Measurements from ENCODE around the gene GP1BA.

Gene GP1BA

DNA sequence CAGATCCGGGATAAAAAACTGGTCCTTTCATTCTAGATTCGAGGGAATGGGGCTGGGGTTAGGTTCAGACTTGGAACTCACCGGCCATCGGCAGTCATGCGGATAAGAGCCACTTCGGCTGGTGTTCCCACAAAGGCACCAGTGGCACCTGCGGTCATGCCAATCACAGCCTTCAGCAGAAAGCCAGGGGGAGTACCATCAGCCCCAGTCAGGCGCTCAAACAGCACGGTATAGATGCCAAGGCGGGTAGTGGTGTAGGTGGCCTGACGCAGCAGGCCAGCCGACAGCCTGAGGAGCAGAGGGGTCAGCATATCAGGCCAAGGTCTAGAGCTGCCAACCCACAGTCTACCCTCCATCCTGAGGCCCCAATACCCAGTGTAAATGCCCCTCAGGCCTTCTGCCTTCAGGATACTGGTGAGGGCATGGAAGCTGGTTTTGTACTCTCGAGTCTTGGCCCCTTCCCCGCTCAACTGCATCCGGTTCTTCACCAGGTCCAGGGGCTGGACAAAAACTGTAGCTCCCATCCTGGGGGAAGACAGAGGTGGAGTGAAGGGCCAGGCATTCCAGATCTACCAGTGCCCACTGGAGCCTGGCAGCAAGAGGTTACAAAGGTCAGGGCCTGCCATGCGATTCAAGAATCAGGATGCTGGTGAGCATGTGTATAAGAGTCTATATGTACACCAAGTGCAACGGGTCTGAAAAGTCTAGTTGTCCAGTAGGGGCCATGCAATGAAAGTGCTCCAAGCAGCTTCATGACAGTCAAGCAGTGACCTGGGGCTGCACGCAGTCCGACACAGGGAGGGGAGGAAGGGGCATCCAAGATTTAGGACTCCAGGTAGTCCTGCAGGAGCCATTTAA lies 6.8 kb downstream of the GP1BA start:
- no peak for DNase-seq (ENCODE audit: low read depth, low spot score)

- DNase-seq (ENCODE audit: low read depth, low spot score) = no peak
Measured at GRCh38 chr17:4939546-4939795, 7.4 kb downstream of the GP1BA start.

DNA sequence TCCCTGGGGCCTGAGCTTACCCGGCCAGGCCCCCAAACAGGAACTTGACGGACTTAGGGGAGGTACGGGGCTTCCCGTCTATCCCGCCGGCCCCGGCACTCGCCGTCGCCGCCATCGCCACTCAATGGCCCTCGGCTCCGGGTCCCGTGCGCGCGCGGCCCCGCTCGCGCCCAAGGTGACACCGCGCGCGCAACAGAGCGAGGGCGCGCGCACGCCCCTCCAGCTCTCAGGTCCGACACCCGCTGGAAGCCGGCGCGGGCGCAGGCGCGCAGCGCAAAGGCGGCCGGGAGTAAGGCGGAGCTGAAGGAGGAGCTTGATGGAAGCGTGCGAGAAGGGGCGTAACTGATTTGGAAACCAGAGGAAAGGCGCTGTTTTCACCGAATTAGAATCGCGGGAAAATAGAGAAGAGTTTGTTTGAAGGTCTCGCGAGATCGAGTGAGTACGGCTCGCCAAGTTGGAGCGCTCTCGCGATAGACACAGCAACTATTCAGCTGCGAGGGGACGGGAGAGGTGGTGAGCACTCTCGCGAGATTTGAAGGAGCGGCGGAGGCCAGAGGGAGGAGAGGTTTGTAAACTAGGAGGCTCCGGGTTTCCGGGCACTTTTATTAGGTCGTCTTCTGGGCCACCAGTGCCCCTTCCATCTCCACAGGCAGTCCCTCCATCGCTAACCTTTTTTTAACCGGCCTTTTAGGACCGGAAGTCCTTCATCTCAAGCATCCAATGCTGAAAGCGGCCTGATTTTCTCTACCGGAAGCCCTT lies 7.9 kb downstream of the GP1BA start, which contains the start of the genes RNF167 and SLC25A11:
Gene RNF167, plus strand, starts transcription at position 473 of the 759 bp plus-strand sequence. CDS start 642 bp downstream, outside the sequence.
Gene SLC25A11, minus strand, starts transcription at position 251 of the 759 bp plus-strand sequence. Its CDS starts 136 bp downstream, at position 115.
- peak; percentile 99 for DNase-seq (ENCODE audit: low read depth, low spot score)

GRCh38 chr17:4940555-4941318 lies 8.7 kb downstream of the GP1BA start:
- DNase-seq (ENCODE audit: low read depth, low spot score) = no peak

DNA sequence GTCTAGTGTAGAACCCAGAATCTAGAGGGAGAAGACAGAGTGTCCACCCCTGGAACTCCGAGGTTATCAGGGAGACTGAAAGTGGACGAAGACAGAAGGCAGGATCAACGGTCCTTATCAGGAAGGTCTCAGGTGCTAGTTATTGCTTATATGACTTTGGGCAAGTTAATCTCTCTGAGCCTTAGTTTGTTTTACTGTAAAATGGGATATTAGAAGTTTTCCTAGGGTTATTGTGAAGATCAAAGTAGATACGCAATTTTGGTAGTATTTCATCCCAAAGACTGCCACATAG lies 9.2 kb downstream of the GP1BA start:
- DNase-seq (ENCODE audit: low read depth, low spot score) = no peak

GRCh38 chr17:4942760-4943508 lies 10.9 kb downstream of the GP1BA start:
- DNase-seq (ENCODE audit: low read depth, low spot score) = no peak

GRCh38 chr17:4944163-4944553 lies 12.1 kb downstream of the GP1BA start:
- no peak for DNase-seq (ENCODE audit: low read depth, low spot score)

DNA sequence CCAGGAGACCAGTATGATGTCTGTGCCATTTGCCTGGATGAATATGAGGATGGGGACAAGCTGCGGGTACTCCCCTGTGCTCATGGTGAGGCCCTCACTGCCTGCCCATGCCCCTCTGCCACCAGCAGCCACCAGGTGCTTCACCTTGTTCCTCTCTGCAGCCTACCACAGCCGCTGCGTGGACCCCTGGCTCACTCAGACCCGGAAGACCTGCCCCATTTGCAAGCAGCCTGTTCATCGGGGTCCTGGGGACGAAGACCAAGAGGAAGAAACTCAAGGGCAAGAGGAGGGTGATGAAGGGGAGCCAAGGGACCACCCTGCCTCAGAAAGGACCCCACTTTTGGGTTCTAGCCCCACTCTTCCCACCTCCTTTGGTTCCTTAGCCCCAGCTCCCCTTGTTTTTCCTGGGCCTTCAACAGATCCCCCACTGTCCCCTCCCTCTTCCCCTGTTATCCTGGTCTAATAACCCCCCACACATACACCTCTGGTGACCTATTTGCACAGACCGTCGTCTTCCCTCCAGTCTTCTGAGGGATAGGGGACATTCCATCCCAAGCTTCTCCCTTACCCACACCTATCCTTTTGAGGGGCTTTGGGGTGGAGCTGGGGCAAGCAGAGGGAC lies 12.6 kb downstream of the GP1BA start:
- no peak for DNase-seq (ENCODE audit: low read depth, low spot score)

- no peak for DNase-seq (ENCODE audit: low read depth, low spot score)
Measured at GRCh38 chr17:4945176-4945943, 13.3 kb downstream of the GP1BA start.

GRCh38 chr17:4945944-4946280 lies 13.8 kb downstream of the GP1BA start:
- no peak for DNase-seq (ENCODE audit: low read depth, low spot score)

DNA sequence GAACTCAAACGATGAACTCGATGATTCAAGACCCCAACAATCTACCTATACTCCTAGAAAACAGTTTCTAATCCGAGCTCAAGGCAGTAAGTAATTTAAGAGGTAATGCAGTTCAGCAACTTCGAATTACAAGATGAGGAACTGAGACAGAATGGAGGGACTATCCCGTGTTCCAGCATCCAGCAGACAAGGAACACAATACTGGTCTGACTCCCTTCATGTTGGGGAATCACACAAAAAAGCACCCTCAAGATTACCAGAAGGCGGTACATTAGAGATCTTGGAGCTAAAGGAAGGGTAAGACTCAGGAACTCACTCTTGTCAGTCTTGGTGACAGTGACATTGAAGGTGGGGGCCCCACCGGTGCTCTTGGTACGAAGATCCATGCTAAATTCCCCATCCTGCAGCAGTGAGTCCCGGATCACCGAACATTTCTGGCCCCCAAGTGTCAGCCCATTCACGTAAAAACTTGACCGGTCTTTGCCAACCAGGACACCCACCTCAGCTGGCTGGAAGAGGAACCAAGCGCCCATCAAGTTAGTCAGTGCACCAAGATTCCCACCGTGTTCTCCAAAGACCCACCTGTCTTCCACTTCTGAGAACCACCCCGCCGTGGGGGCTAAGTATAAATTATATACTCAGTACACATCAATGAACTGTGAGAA lies 14.4 kb downstream of the GP1BA start:
- DNase-seq (ENCODE audit: low read depth, low spot score) = no peak

DNA sequence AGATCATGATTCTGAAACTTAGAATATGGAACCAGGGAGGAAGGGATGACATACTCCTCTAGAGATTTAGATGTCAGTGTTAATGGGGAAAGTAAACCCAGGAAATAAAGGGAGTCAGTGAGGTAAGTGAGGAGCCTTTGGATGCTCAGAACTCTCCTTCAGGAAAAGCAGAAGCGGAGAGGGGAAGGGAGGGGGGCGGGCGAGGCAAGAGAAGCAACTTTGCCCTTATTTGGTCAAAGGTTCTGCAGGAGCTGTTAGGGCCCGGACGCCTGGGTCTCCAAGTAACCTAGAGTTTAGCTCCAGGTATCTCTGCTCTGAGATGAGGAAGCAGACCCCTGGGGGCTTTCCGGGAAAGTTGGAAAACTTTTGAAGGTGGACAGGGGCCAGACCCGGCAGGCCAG lies 14.9 kb downstream of the GP1BA start:
- DNase-seq (ENCODE audit: low read depth, low spot score) = no peak

GRCh38 chr17:4947411-4948165 lies 15.5 kb downstream of the GP1BA start:
- DNase-seq (ENCODE audit: low read depth, low spot score) = no peak

DNA sequence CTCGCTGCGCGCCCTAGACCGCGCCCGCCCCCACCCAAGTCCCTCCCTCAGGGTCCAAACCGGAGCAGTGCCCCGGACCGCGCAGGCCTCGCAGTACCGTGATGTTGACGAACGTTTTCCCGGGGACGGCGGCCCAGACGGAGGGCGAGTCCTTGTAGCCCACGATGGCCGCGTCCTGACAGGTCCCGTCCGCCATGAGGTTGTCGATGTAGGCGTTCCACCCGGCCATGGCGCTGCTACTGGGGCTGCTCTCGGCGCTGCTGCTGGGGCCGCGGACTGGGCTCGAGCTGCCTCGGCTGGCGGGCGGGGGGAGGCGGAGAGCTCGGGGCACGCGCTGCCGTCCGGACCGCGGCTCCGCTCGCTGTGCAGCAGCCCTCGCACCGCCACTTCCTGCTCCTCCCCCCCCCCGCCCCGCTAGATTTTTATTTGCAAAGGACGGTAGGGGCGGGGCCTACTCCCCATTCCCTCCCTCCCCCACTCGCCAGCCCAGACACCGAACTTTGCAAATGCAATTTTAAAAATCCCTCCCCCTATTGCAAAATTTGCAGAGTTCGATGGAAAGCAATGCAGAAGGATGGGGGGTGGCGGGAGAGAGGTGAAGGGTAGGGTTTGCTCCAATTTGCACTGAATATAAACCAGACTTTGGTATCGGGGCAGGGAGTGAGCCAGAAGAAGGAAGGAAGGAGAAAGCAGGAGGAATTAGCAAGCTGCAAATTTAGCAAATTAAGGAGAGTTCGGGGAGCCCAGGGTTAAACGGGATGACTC lies 16.3 kb downstream of the GP1BA start, which contains the start of gene PFN1:
Gene PFN1, minus strand, starts transcription at position 365 of the 765 bp plus-strand sequence. Its CDS starts 136 bp downstream, at position 229.
- DNase-seq (ENCODE audit: low read depth, low spot score) = peak; percentile 84

DNA sequence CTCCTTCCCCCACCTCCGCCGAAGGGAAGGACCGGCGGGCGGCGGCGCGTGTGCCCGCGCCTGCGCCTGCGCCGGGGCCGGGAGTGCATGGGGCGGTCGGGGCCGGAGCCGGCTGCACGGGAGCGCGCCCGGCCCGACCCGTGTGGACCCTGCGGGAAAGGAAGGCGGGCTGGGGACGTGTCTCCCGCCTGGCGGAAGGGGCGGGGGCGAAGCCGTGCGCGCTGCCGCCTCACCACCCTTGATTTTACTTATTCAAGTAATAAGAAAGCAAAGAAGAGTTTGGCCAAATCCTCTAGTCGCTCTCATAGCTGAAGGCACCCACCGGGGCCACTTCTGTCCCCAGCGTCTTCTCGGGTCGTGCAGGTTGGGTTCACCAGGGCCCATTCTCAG lies 16.8 kb downstream of the GP1BA start:
- peak; percentile 73 for DNase-seq (ENCODE audit: low read depth, low spot score)

- no peak for DNase-seq (ENCODE audit: low read depth, low spot score)
Measured at GRCh38 chr17:4949321-4950074, 17.4 kb downstream of the GP1BA start.

GRCh38 chr17:4950075-4950745 lies 18.1 kb downstream of the GP1BA start:
- DNase-seq (ENCODE audit: low read depth, low spot score) = no peak
